Cardiac muscle cell (in vitro differentiated cells and primary cell): ENCODE results near the gene SND1. TPM values are rescaled to one million over a fixed set of nuclear protein-coding genes. Genes with fewer than 3 reads are reported as not detected.

Experiments
- DNase-seq, 2 donors: peaks; one replicate each; pipeline versions ENCODE4 v3.0.0 to v3.0.0-alpha.2; 2010 to 2017; ENCODE audit warnings: low read depth in 1 of 2, low spot score in 1 of 2
- H3K27ac ChIP-seq: fragments of 200-600 bp; sonication (generic); 2 replicates; pipeline ENCODE4 v1.5.1; 2016
- H3K27me3 ChIP-seq: fragments of 200-600 bp; sonication (generic); 2 replicates; pipeline ENCODE4 v1.6.0; 2016; ENCODE audit warnings: control low read depth
- H3K36me3 ChIP-seq: fragments of 200-600 bp; sonication (generic); 2 replicates; pipeline ENCODE4 v1.5.1; 2016; ENCODE audit warnings: control low read depth
- H3K4me1 ChIP-seq: fragments of 200-600 bp; sonication (generic); 2 replicates; pipeline ENCODE4 v1.8.1; 2017; ENCODE audit warnings: low read depth, mild to moderate bottlenecking, mixed run types
- H3K4me3 ChIP-seq: fragments of 200-600 bp; sonication (generic); 2 replicates; pipeline ENCODE4 v1.5.1; 2016; ENCODE audit warnings: mild to moderate bottlenecking
- H3K9me3 ChIP-seq: fragments of 200-600 bp; sonication (generic); 2 replicates; pipeline ENCODE4 v1.5.1; 2017; ENCODE audit warnings: low read depth, mild to moderate bottlenecking, control low read depth
- polyA plus RNA-seq: library from polyadenylated mRNA; unstranded; fragments of >200 nt; fragmentation: Nextera tagmentation; extraction: Ambion mirVana; gene quantifications from 2 replicates; pipeline ENCODE4 v1.2.1, GENCODE V29; 2016
- total RNA-seq: library from RNA; depleted of rRNA; stranded (reverse); fragments of >200 nt; gene quantifications from 2 replicates; pipeline ENCODE4 v1.2.3, GENCODE V29; 2016
- TF ChIP-seq, protein P1 (sequence below): IDR thresholded peaks from 2 replicates; pipeline ENCODE4 v1.5.1; 2012; ENCODE audit warnings: low read depth, mild to moderate bottlenecking, low read length

The SND1 gene
- total and polyA plus RNA-seq, 2 experiments from 2014 or later = 114 to 172 TPM

DNA sequence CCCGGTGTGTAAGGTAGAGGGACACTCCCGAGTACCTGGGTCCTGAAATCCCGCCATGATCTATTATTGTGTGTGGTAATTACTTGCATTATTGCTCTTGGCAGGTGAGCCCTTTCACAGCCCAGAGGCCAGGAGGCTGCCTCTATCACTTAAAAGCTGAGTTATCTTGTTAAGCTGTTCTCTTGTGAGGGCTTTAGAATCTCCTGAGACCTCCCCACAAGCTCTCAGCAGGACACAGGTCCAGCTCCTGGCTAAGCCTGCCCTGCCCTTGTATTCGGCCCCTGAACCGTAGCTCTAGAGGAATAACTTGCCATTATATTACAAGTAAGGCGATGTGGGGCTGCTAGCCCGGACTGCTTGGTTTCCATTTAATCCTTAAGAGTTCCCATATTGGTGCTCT lies 13.9 kb downstream of the SND1 start:
- DNase-seq = no peak
- Histone ChIP-seq H3K27ac (no peak overlapping the region), H3K9me3 (no peaks in the 10 kb centered on the region)

GRCh38 chr7:127666602-127667001 lies 14.6 kb downstream of the SND1 start:
- Histone ChIP-seq H3K27me3 (no peaks in the 10 kb centered on the region), H3K4me1 (peaks cover 3% of the 10 kb centered on the region), H3K36me3 (no peaks in the 10 kb centered on the region), H3K9me3 (no peaks in the 10 kb centered on the region), H3K4me3 (no peak overlapping the region), H3K27ac (no peak overlapping the region)
- TF ChIP-seq, protein P1, sequence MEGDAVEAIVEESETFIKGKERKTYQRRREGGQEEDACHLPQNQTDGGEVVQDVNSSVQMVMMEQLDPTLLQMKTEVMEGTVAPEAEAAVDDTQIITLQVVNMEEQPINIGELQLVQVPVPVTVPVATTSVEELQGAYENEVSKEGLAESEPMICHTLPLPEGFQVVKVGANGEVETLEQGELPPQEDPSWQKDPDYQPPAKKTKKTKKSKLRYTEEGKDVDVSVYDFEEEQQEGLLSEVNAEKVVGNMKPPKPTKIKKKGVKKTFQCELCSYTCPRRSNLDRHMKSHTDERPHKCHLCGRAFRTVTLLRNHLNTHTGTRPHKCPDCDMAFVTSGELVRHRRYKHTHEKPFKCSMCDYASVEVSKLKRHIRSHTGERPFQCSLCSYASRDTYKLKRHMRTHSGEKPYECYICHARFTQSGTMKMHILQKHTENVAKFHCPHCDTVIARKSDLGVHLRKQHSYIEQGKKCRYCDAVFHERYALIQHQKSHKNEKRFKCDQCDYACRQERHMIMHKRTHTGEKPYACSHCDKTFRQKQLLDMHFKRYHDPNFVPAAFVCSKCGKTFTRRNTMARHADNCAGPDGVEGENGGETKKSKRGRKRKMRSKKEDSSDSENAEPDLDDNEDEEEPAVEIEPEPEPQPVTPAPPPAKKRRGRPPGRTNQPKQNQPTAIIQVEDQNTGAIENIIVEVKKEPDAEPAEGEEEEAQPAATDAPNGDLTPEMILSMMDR = no peak
- no peak for DNase-seq

More for the DNA sequence above, 13.9 kb downstream of the SND1 start:
- Histone ChIP-seq H3K36me3 (no peaks in the 10 kb centered on the region), H3K27me3 (no peaks in the 10 kb centered on the region), H3K4me1 (peaks cover 3% of the 10 kb centered on the region), H3K4me3 (no peak overlapping the region)
- TF ChIP-seq, protein P1 = no peak

DNA sequence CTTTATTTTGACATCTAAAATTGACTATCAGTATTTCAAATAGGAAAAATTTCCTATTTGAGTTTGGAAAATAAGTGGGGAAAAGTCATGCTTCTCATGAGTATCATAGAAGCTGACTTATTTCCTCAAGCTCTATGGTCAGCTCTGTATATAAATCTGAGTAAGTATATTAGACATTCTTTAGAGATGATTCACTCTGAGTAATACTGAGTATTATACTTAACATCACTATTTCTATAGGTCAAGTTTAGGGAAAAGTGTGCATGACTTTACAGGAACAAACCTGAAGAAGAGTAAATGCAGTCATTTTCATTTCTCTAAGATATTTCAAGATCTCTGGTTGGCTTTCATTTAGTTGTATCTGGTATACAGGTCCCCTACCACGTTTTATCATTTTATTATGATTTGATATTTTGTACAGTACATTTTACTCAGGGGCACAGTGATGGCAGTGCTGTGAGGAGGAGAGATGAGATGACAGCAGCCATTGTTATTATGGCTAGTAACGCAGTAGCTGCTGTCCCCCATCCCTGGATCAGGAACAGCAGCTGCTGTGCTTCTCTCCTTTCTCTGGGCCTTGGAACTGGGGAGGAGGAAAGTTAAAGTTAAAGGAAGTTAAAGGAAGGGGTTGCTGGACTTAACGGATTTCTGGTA lies 15.2 kb downstream of the SND1 start:
- H3K9me3 ChIP-seq = no peaks in the 10 kb centered on the region
- no peaks in the 10 kb centered on the region for H3K36me3 ChIP-seq
- no peak overlapping the region for H3K27ac ChIP-seq
- DNase-seq = peak in 1 of 2 donors; percentile 33
- no peak overlapping the region for H3K4me3 ChIP-seq
- peaks cover 3% of the 10 kb centered on the region for H3K4me1 ChIP-seq
- H3K27me3 ChIP-seq = no peaks in the 10 kb centered on the region
- TF ChIP-seq, protein P1 = no peak

DNA sequence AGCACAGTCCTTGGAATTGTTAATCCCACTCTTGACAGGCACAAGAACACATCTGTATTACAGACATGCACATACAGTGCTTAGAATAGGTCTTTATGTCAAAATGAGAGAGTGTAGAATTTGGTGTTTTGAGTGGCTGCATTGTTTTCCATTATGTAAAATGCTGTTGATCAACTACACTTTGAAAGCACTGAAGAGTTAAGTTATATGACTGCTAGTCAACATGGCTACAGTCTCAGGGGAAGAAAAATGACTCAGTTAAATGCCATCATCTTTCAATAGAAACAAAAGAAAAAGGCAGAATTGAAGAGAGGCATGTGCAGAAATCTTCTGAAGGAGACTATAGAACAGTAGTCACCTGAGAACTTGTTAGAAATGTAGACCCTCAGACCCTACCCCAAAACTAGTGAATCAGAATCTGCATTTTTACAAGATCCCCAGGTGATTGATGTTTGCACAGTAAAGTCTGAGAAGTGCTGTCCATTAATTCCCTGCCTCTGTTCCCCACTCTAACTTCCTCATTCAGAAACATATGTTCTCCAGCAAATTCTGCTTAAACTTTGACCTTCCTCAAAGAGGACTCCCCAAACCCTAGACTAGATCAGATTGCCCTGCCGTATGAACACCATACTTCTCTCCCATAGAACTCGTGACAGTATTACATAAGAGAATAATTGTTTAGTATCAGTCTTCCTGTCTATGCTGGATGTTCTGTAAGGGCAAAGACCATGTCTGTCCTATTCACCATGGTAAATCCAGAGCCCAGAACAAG lies 16.0 kb downstream of the SND1 start:
- Histone ChIP-seq H3K27me3 (no peaks in the 10 kb centered on the region), H3K27ac (no peak overlapping the region), H3K4me3 (no peak overlapping the region), H3K4me1 (peaks cover 3% of the 10 kb centered on the region), H3K9me3 (no peaks in the 10 kb centered on the region), H3K36me3 (no peaks in the 10 kb centered on the region)
- TF ChIP-seq, protein P1 = no peak
- DNase-seq = no peak

GRCh38 chr7:127671341-127671740 lies 19.3 kb downstream of the SND1 start:
- no peak for DNase-seq
- no peak overlapping the region for H3K4me3 ChIP-seq
- no peaks in the 10 kb centered on the region for H3K27me3 ChIP-seq
- H3K4me1 ChIP-seq = no peaks in the 10 kb centered on the region
- TF ChIP-seq, protein P1 = no peak
- no peaks in the 10 kb centered on the region for H3K36me3 ChIP-seq
- no peak overlapping the region for H3K27ac ChIP-seq
- H3K9me3 ChIP-seq = no peaks in the 10 kb centered on the region
